HepG2 (cell line): ENCODE data around the gene TGM2. TPM values are rescaled to one million over a fixed set of nuclear protein-coding genes. Genes with fewer than 3 reads are reported as not detected.

Source experiments
- ATF1 ChIP-seq: IDR thresholded peaks from 2 replicates; pipeline ENCODE4 v1.6.1; 2016; ENCODE audit warnings: mild to moderate bottlenecking, control low read depth
- BCL6 ChIP-seq: IDR thresholded peaks from 2 replicates; pipeline ENCODE4 v1.6.1; 2016; ENCODE audit warnings: missing genetic modification reagents, missing compliant biosample characterization
- CAMTA2 ChIP-seq: sonication (generic); formaldehyde crosslinking; IDR thresholded peaks from 2 replicates; pipeline ENCODE4 v1.4.0; 2020; ENCODE audit warnings: mild to moderate bottlenecking, missing genetic modification reagents, borderline replicate concordance
- DNMT1 ChIP-seq: sonication (generic); formaldehyde crosslinking; IDR thresholded peaks from 2 replicates; pipeline ENCODE4 v1.5.1; 2020; ENCODE audit warnings: mild to moderate bottlenecking, missing genetic modification reagents
- HES4 ChIP-seq: sonication (generic); formaldehyde crosslinking; IDR thresholded peaks from 2 replicates; pipeline ENCODE4 v1.9.0; 2021; ENCODE audit warnings: mild to moderate bottlenecking, missing genetic modification reagents, borderline replicate concordance
- HIVEP1 ChIP-seq: sonication (generic); formaldehyde crosslinking; IDR thresholded peaks from 2 replicates; pipeline ENCODE4 v1.4.0; 2020; ENCODE audit warnings: mild to moderate bottlenecking, missing genetic modification reagents
- KLF9 ChIP-seq: IDR thresholded peaks from 2 replicates; pipeline ENCODE4 v1.6.1; 2016; ENCODE audit warnings: low read depth
- MED8 ChIP-seq: sonication (generic); formaldehyde crosslinking; IDR thresholded peaks from 2 replicates; pipeline ENCODE4 v1.8.1; 2023; ENCODE audit warnings: mild to moderate bottlenecking, missing genetic modification reagents; ENCODE audit not compliant: insufficient replicate concordance
- MXD4 ChIP-seq: IDR thresholded peaks from 2 replicates; pipeline ENCODE4 v1.6.1; 2016; ENCODE audit warnings: mild to moderate bottlenecking, missing biosample characterization, missing genetic modification reagents
- MYC ChIP-seq: sonication (generic); formaldehyde crosslinking; IDR thresholded peaks from 2 replicates; pipeline ENCODE4 v1.9.0; 2021; ENCODE audit warnings: missing genetic modification reagents, borderline replicate concordance
- NFE2 ChIP-seq: sonication (generic); formaldehyde crosslinking; IDR thresholded peaks from 2 replicates; pipeline ENCODE4 v1.4.0; 2020; ENCODE audit warnings: missing genetic modification reagents
- NR1H2 ChIP-seq: sonication (generic); formaldehyde crosslinking; IDR thresholded peaks from 2 replicates; pipeline ENCODE4 v1.8.1; 2022; ENCODE audit warnings: low read depth, missing genetic modification reagents, borderline replicate concordance
- NR2F2 ChIP-seq: IDR thresholded peaks from 2 replicates; pipeline ENCODE4 v1.6.1; 2012; ENCODE audit warnings: low read depth, inconsistent platforms, borderline replicate concordance
- TMF1 ChIP-seq: sonication (generic); formaldehyde crosslinking; IDR thresholded peaks from 2 replicates; pipeline ENCODE4 v1.8.1; 2022; ENCODE audit warnings: low read depth, missing genetic modification reagents
- ZNF333 ChIP-seq: sonication (generic); formaldehyde crosslinking; IDR thresholded peaks from 2 replicates; pipeline ENCODE4 v1.4.0; 2020; ENCODE audit warnings: mild to moderate bottlenecking, missing genetic modification reagents, borderline replicate concordance
- ZNF580 ChIP-seq: IDR thresholded peaks from 2 replicates; pipeline ENCODE4 v1.6.1; 2016; ENCODE audit warnings: low read depth, borderline replicate concordance
- ZNF607 ChIP-seq: sonication (generic); formaldehyde crosslinking; IDR thresholded peaks from 2 replicates; pipeline ENCODE4 v1.5.1; 2020; ENCODE audit warnings: missing genetic modification reagents, mild to moderate bottlenecking, borderline replicate concordance
- ZNF761 ChIP-seq: sonication (generic); formaldehyde crosslinking; conservative IDR thresholded peaks from 2 replicates; pipeline ENCODE4 v1.4.0; 2020; ENCODE audit warnings: mild to moderate bottlenecking, missing genetic modification reagents
- ZNF768 ChIP-seq: sonication (generic); formaldehyde crosslinking; IDR thresholded peaks from 2 replicates; pipeline ENCODE4 v1.4.0; 2020; ENCODE audit warnings: missing genetic modification reagents
- ZNF773 ChIP-seq: sonication (generic); formaldehyde crosslinking; IDR thresholded peaks from 2 replicates; pipeline ENCODE4 v1.4.0; 2020; ENCODE audit warnings: missing genetic modification reagents, borderline replicate concordance
- ZNF841 ChIP-seq: sonication (generic); formaldehyde crosslinking; IDR thresholded peaks from 2 replicates; pipeline ENCODE4 v1.8.1; 2023; ENCODE audit warnings: missing genetic modification reagents, borderline replicate concordance
- ZNF878 ChIP-seq: sonication (generic); formaldehyde crosslinking; IDR thresholded peaks from 2 replicates; pipeline ENCODE4 v1.8.1; 2023; ENCODE audit warnings: mild to moderate bottlenecking, missing genetic modification reagents, moderate library complexity
- polyA plus RNA-seq, 8 experiments: library from polyadenylated mRNA; depleted of rRNA in 3 of 8; stranded (reverse) in 7 of 8; unstranded in 1 of 8; fragments of >200 nt; fragmentation: Illumina TruSeq in 4 of 8; extraction: Trizol in 4 of 8; gene quantifications; 2 replicates each; pipeline versions ENCODE4 v1.2.1 to v1.2.3, GENCODE V29; 2011 to 2016; ENCODE audit warnings: low read depth in 4 of 8, missing spikeins in 1 of 8, mixed read lengths in 1 of 8; ENCODE audit not compliant: insufficient read depth in 1 of 8
- total RNA-seq, 5 experiments: library from RNA; depleted of rRNA; stranded (reverse); fragments of >200 nt; fragmentation: Illumina TruSeq; extraction: Trizol; gene quantifications; 2 replicates each; pipeline ENCODE4 v1.2.3, GENCODE V29; 2016; ENCODE audit warnings: low read depth in 1 of 5
- TF ChIP-seq, protein P1 (sequence below): IDR thresholded peaks from 2 replicates; pipeline ENCODE4 v1.6.1; 2016
- TF ChIP-seq, protein P2 (sequence below): sonication (generic); formaldehyde crosslinking; IDR thresholded peaks from 2 replicates; pipeline ENCODE4 v1.4.0; 2020; ENCODE audit warnings: missing genetic modification reagents
- TF ChIP-seq, protein P3 (sequence below): sonication (generic); formaldehyde crosslinking; IDR thresholded peaks from 2 replicates; pipeline ENCODE4 v1.5.0; 2020; ENCODE audit warnings: mild to moderate bottlenecking, missing genetic modification reagents, moderate library complexity
- TF ChIP-seq, protein P4 (sequence below): sonication (generic); formaldehyde crosslinking; IDR thresholded peaks from 2 replicates; pipeline ENCODE4 v1.4.0; 2020; ENCODE audit warnings: mild to moderate bottlenecking, missing genetic modification reagents

Gene TGM2
- total and polyA plus RNA-seq, 2 of the 13 experiments (the other 11 are each of a cell fraction or from before 2014, with no cell fraction given) = 4.2 to 46.4 TPM

- TF ChIP-seq MED8 (no peak), ZNF841 (CRISPR knock-in tag) (no peak), ZNF878 (CRISPR knock-in tag) (no peak), NFE2 (CRISPR knock-in tag) (no peak), BCL6 (CRISPR knock-in tag) (peak; percentile 81), NR2F2 (0 out of 2 replicates have a peak, but pooled peaks have one; percentile 38), TMF1 (no peak), MXD4 (no peak), ZNF580 (no peak), KLF9 (CRISPR knock-in tag) (no peak), ZNF768 (no peak), DNMT1 (CRISPR knock-in tag) (no peak), ZNF607 (CRISPR knock-in tag) (no peak), HES4 (no peak), CAMTA2 (no peak), ZNF761 (CRISPR knock-in tag) (0 out of 2 replicates have a peak, but pooled peaks have one; percentile 29), ATF1 (no peak), ZNF333 (CRISPR knock-in tag) (no peak), NR1H2 (CRISPR knock-in tag) (no peak), MYC (CRISPR knock-in tag) (no peak), ZNF773 (CRISPR knock-in tag) (no peak), HIVEP1 (CRISPR knock-in tag) (no peak)
- TF ChIP-seq, protein P1, sequence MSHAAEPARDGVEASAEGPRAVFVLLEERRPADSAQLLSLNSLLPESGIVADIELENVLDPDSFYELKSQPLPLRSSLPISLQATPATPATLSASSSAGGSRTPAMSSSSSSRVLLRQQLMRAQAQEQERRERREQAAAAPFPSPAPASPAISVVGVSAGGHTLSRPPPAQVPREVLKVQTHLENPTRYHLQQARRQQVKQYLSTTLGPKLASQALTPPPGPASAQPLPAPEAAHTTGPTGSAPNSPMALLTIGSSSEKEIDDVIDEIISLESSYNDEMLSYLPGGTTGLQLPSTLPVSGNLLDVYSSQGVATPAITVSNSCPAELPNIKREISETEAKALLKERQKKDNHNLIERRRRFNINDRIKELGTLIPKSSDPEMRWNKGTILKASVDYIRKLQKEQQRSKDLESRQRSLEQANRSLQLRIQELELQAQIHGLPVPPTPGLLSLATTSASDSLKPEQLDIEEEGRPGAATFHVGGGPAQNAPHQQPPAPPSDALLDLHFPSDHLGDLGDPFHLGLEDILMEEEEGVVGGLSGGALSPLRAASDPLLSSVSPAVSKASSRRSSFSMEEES (CRISPR knock-in tag) = no peak; the same call in 1 of the 2 replicates
- TF ChIP-seq, protein P2, sequence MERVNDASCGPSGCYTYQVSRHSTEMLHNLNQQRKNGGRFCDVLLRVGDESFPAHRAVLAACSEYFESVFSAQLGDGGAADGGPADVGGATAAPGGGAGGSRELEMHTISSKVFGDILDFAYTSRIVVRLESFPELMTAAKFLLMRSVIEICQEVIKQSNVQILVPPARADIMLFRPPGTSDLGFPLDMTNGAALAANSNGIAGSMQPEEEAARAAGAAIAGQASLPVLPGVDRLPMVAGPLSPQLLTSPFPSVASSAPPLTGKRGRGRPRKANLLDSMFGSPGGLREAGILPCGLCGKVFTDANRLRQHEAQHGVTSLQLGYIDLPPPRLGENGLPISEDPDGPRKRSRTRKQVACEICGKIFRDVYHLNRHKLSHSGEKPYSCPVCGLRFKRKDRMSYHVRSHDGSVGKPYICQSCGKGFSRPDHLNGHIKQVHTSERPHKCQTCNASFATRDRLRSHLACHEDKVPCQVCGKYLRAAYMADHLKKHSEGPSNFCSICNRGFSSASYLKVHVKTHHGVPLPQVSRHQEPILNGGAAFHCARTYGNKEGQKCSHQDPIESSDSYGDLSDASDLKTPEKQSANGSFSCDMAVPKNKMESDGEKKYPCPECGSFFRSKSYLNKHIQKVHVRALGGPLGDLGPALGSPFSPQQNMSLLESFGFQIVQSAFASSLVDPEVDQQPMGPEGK (CRISPR knock-in tag) = no peak
- TF ChIP-seq, protein P3, sequence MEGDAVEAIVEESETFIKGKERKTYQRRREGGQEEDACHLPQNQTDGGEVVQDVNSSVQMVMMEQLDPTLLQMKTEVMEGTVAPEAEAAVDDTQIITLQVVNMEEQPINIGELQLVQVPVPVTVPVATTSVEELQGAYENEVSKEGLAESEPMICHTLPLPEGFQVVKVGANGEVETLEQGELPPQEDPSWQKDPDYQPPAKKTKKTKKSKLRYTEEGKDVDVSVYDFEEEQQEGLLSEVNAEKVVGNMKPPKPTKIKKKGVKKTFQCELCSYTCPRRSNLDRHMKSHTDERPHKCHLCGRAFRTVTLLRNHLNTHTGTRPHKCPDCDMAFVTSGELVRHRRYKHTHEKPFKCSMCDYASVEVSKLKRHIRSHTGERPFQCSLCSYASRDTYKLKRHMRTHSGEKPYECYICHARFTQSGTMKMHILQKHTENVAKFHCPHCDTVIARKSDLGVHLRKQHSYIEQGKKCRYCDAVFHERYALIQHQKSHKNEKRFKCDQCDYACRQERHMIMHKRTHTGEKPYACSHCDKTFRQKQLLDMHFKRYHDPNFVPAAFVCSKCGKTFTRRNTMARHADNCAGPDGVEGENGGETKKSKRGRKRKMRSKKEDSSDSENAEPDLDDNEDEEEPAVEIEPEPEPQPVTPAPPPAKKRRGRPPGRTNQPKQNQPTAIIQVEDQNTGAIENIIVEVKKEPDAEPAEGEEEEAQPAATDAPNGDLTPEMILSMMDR (CRISPR knock-in tag) = no peak
- TF ChIP-seq, protein P4, sequence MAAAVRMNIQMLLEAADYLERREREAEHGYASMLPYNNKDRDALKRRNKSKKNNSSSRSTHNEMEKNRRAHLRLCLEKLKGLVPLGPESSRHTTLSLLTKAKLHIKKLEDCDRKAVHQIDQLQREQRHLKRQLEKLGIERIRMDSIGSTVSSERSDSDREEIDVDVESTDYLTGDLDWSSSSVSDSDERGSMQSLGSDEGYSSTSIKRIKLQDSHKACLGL (CRISPR knock-in tag) = no peak
Observed at GRCh38 chr20:38093641-38094077, 71.4 kb downstream of the TGM2 start (continued).
